ENCODE data around the gene GLRX. TPM values are rescaled to one million over a fixed set of nuclear protein-coding genes. Genes with fewer than 3 reads are reported as not detected.

Gene GLRX
- polyA plus RNA-seq, 1 donor (not counting 4 experiments of a cell fraction or from before 2014, with no cell fraction given), result 15.6 TPM

- TF ChIP-seq, protein P1, sequence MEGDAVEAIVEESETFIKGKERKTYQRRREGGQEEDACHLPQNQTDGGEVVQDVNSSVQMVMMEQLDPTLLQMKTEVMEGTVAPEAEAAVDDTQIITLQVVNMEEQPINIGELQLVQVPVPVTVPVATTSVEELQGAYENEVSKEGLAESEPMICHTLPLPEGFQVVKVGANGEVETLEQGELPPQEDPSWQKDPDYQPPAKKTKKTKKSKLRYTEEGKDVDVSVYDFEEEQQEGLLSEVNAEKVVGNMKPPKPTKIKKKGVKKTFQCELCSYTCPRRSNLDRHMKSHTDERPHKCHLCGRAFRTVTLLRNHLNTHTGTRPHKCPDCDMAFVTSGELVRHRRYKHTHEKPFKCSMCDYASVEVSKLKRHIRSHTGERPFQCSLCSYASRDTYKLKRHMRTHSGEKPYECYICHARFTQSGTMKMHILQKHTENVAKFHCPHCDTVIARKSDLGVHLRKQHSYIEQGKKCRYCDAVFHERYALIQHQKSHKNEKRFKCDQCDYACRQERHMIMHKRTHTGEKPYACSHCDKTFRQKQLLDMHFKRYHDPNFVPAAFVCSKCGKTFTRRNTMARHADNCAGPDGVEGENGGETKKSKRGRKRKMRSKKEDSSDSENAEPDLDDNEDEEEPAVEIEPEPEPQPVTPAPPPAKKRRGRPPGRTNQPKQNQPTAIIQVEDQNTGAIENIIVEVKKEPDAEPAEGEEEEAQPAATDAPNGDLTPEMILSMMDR (optimal IDR thresholded peaks at IDR 0.05 in 1 of 3, IDR thresholded peaks at IDR 0.05 in 1 of 3, conservative IDR thresholded peaks at IDR 0.05 in 1 of 3; ENCODE audit: extremely low read depth in 1 of 3, insufficient read depth in 2 of 3, low read length in 3 of 3), result no peak
- no peak for TF ChIP-seq EZH2 (IDR thresholded peaks at IDR 0.05; ENCODE audit: low read length)
- H3K27ac ChIP-seq (ENCODE audit: control insufficient read depth, insufficient read depth, low read length), result no peak overlapping the region
- H3K4me2 ChIP-seq (ENCODE audit: control insufficient read depth, extremely low read depth, insufficient read depth, low read depth, low read length), result no peak overlapping the region
Observed at GRCh38 chr5:95816776-95817175, 5.8 kb downstream of the GLRX start.

DNA sequence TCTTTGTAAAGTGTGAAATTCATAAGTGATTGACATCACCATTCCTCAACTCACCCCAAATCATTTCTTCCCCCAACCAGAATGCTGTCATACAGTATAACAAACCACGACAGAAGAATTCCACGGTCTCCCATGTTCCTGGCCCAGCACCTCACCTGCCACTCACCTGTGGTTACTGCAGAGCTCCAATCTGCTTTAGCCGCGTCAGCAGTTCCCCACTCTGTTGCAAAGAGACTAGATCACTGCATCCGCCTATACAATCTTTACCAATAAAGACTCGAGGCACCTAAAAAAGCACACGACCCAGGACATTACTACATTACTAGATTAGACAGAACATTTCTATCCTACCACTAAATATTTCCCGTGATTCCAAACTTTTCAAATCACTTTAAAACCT is 6.2 kb downstream of the GLRX start:
- Histone ChIP-seq H3K4me1 (ENCODE audit: control insufficient read depth, extremely low read depth, insufficient read depth, low read length) (peaks cover 6% of the 10 kb centered on the region), H3K36me3 (ENCODE audit: control insufficient read depth in 2 of 2, extremely low read depth in 1 of 2, insufficient read depth in 2 of 2, low read length in 2 of 2) (no peaks in the 10 kb centered on the region), H3K9ac (ENCODE audit: control insufficient read depth, extremely low read depth, insufficient read depth, low read length) (no peak overlapping the region), H4K20me1 (ENCODE audit: control insufficient read depth, extremely low read depth, insufficient read depth, low read length) (no peaks in the 10 kb centered on the region), H3K27ac (ENCODE audit: control insufficient read depth, insufficient read depth, low read length) (no peak overlapping the region), H3K27me3 (ENCODE audit: control insufficient read depth, extremely low read depth, insufficient read depth, low read length) (no peaks in the 10 kb centered on the region), H3K4me3 (ENCODE audit: control insufficient read depth in 2 of 3, extremely low read depth in 1 of 3, insufficient read depth in 2 of 3, low read depth in 1 of 3, low read length in 3 of 3) (no peak overlapping the region), H2AFZ (ENCODE audit: control insufficient read depth, low read length) (no peak overlapping the region), H3K9me3 (ENCODE audit: control insufficient read depth, low read depth, low read length) (no peaks in the 10 kb centered on the region), H3K4me2 (ENCODE audit: control insufficient read depth, extremely low read depth, insufficient read depth, low read depth, low read length) (no peak overlapping the region), H3K9me1 (ENCODE audit: control insufficient read depth, extremely low read depth, insufficient read depth, low read length) (no peaks in the 10 kb centered on the region), H3K79me2 (ENCODE audit: control insufficient read depth, insufficient read depth, low read length) (no peaks in the 10 kb centered on the region)
- no peak for TF ChIP-seq EZH2 (IDR thresholded peaks at IDR 0.05; ENCODE audit: low read length)
- TF ChIP-seq, protein P1 (optimal IDR thresholded peaks at IDR 0.05 in 1 of 3, IDR thresholded peaks at IDR 0.05 in 1 of 3, conservative IDR thresholded peaks at IDR 0.05 in 1 of 3; ENCODE audit: extremely low read depth in 1 of 3, insufficient read depth in 2 of 3, low read length in 3 of 3), result no peak
- dilution Hi-C loops (cut with MboI; ENCODE audit: extremely low pct_ligation_motif_present, low sequenced_read_pairs), result no loop called here
- DNase-seq (ENCODE audit: low read depth, low spot score) (no peak), FAIRE-seq (no peak)

More at GRCh38 chr5:95816776-95817175, 5.8 kb downstream of the GLRX start:
- Histone ChIP-seq H4K20me1 (ENCODE audit: control insufficient read depth, extremely low read depth, insufficient read depth, low read length) (no peaks in the 10 kb centered on the region), H2AFZ (ENCODE audit: control insufficient read depth, low read length) (no peak overlapping the region), H3K4me3 (ENCODE audit: control insufficient read depth in 2 of 3, extremely low read depth in 1 of 3, insufficient read depth in 2 of 3, low read depth in 1 of 3, low read length in 3 of 3) (no peak overlapping the region), H3K79me2 (ENCODE audit: control insufficient read depth, insufficient read depth, low read length) (no peaks in the 10 kb centered on the region), H3K27me3 (ENCODE audit: control insufficient read depth, extremely low read depth, insufficient read depth, low read length) (no peaks in the 10 kb centered on the region), H3K4me1 (ENCODE audit: control insufficient read depth, extremely low read depth, insufficient read depth, low read length) (peaks cover 7% of the 10 kb centered on the region), H3K9me1 (ENCODE audit: control insufficient read depth, extremely low read depth, insufficient read depth, low read length) (no peaks in the 10 kb centered on the region), H3K9me3 (ENCODE audit: control insufficient read depth, low read depth, low read length) (no peaks in the 10 kb centered on the region), H3K36me3 (ENCODE audit: control insufficient read depth in 2 of 2, extremely low read depth in 1 of 2, insufficient read depth in 2 of 2, low read length in 2 of 2) (no peaks in the 10 kb centered on the region), H3K9ac (ENCODE audit: control insufficient read depth, extremely low read depth, insufficient read depth, low read length) (no peak overlapping the region)
- dilution Hi-C loops (cut with MboI; ENCODE audit: extremely low pct_ligation_motif_present, low sequenced_read_pairs), result no loop called here
- FAIRE-seq (no peak), DNase-seq (ENCODE audit: low read depth, low spot score) (no peak)
